Smooth muscle cell (in vitro differentiated cells): Measurements from ENCODE around the gene FBP2. TPM values are rescaled to one million over a fixed set of nuclear protein-coding genes. Genes with fewer than 3 reads are reported as not detected.
A peak's percentile ranks its signal among the peaks of the same experiment; 100 is the strongest.

ENCODE experiments used
- DNase-seq: peaks from one replicate; lab custom pipeline; 2025; ENCODE audit not compliant: unreplicated experiment; lab: John Stamatoyannopoulos, UW
- H2AFZ ChIP-seq: fragments of 200-600 bp; sonication (generic); 2 replicates; pipeline ENCODE4 v1.6.0; 2016; ENCODE audit warnings: antibody characterized with exemption, low read depth, mild to moderate bottlenecking
- H3F3A ChIP-seq: fragments of 200-600 bp; sonication (generic); 2 replicates; pipeline ENCODE4 v1.6.0; 2017; ENCODE audit warnings: antibody characterized with exemption, low read depth
- H3K27ac ChIP-seq: fragments of 200-600 bp; sonication (generic); 2 replicates; pipeline ENCODE4 v1.5.1; 2016; ENCODE audit warnings: low read depth, mild to moderate bottlenecking
- H3K27me3 ChIP-seq: fragments of 200-600 bp; sonication (generic); 2 replicates; pipeline ENCODE4 v1.6.1; 2016; ENCODE audit warnings: low read depth, mild to moderate bottlenecking
- H3K36me3 ChIP-seq: fragments of 200-600 bp; sonication (generic); 2 replicates; pipeline ENCODE4 v1.5.1; 2016; ENCODE audit warnings: low read depth
- H3K4me1 ChIP-seq: fragments of 200-600 bp; sonication (generic); 2 replicates; pipeline ENCODE4 v1.5.1; 2016; ENCODE audit warnings: low read depth
- H3K4me2 ChIP-seq: fragments of 200-600 bp; sonication (generic); 2 replicates; pipeline ENCODE4 v1.6.0; 2016; ENCODE audit warnings: mild to moderate bottlenecking
- H3K4me3 ChIP-seq: fragments of 200-600 bp; sonication (generic); 2 replicates; pipeline ENCODE4 v1.5.1; 2016; ENCODE audit warnings: mild to moderate bottlenecking
- H3K79me2 ChIP-seq: fragments of 200-600 bp; sonication (generic); 2 replicates; pipeline ENCODE4 v1.6.0; 2016; ENCODE audit warnings: low read depth, mild to moderate bottlenecking
- H3K9ac ChIP-seq: fragments of 200-600 bp; sonication (generic); 2 replicates; pipeline ENCODE4 v1.6.0; 2016; ENCODE audit warnings: low read depth
- H3K9me3 ChIP-seq: fragments of 200-600 bp; sonication (generic); replicated peaks from 2 replicates; pipeline ENCODE4 v1.5.1; 2016; ENCODE audit warnings: low read depth
- H4K20me1 ChIP-seq: fragments of 200-600 bp; sonication (generic); 2 replicates; pipeline ENCODE4 v1.6.0; 2016; ENCODE audit warnings: low read depth
- WGBS: methylation state at CpG from one replicate; pipeline ENCODE4 v1.1.7; 2016; ENCODE audit warnings: low lambda C conversion rate; 5-methylcytosine and 5-hydroxymethylcytosine counted together
- polyA plus RNA-seq: library from polyadenylated mRNA; unstranded; fragments of >200 nt; fragmentation: Nextera tagmentation; extraction: Ambion mirVana; gene quantifications from 2 replicates; pipeline ENCODE4 v1.2.1, GENCODE V29; 2016
- total RNA-seq: library from RNA; depleted of rRNA; stranded (reverse); fragments of >200 nt; gene quantifications from 2 replicates; pipeline ENCODE4 v1.2.3, GENCODE V29; 2014
- TF ChIP-seq, protein P1 (sequence below): fragments of 200-600 bp; sonication (generic); IDR thresholded peaks from 2 replicates; pipeline ENCODE4 v1.5.1; 2017; ENCODE audit warnings: borderline replicate concordance, mild to moderate bottlenecking, antibody characterized with exemption; ENCODE audit not compliant: insufficient read depth, poor library complexity, severe bottlenecking

Gene FBP2
- total and polyA plus RNA-seq, 2 experiments from 2014 or later = not detected

DNA sequence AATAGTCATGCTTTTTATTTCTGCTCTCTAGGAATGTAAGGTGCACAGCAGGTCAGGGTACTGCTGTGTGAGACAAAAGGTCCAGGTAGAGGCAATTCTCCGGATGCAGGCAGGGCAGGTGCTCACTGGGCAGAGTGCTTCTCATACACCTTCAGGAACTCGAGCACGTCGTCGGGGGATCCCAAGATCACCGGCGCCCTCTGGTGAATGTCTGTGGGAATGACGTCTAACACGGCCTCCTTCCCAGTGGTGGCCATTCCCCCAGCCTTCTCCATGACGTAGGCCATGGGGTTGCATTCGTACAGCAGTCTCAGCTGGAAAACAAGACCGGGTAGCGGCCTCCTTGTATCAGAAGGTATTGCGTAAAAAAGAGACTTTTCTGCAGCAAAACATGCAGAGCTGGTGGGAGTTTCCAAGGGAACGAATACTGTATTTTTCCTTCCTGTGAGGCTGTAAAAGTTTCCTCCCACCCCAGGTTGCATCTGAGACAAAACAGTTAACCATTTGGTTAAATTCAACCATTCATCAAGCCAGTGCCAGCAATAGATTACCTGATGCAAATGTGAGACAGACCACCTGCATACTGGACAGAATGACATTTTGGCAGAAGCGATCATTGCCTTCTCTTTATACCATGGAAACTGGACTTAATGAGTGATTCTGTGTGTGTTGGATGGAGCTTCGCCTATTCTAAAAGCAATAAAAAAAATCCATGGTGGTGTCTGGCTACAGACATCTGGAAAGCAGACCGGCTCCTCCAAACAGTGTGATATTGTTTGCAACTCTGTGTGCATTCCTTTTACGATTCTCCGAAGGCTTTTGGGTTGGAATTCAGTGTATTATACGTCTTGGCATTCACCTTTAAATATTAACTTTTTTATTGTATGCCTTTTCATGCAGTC lies 9.9 kb upstream of the FBP2 start:
- peak overlapping the region; percentile 74 for H3K4me2 ChIP-seq

DNA sequence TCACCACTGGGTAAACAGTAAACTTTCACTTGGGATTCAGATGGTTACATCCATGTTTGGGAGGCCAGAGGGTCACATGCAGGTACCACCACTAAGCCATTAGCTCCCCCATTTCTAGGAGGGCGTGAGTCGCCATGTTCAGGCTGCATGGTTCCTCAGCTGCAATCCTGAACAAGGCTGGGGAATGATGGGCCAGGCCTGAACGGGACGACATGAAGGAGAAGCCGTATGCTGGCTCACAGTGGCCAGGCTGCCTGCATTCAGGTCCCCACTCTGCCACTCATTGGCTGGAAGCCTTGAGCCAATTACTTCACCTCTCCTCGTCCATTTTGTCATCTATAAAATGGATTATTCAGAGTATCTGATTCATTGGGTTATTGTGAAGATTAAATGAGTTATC lies 9.0 kb upstream of the FBP2 start:
- Histone ChIP-seq H3K36me3 (no peaks in the 10 kb centered on the region), H3K9me3 (no peaks in the 10 kb centered on the region), H3F3A (no peaks in the 10 kb centered on the region), H2AFZ (no peak overlapping the region), H4K20me1 (no peaks in the 10 kb centered on the region), H3K4me1 (peaks cover 8% of the 10 kb centered on the region), H3K4me2 (no peak overlapping the region), H3K9ac (no peak overlapping the region), H3K27ac (no peak overlapping the region), H3K79me2 (no peaks in the 10 kb centered on the region), H3K27me3 (no peaks in the 10 kb centered on the region), H3K4me3 (no peak overlapping the region)
- TF ChIP-seq, protein P1, sequence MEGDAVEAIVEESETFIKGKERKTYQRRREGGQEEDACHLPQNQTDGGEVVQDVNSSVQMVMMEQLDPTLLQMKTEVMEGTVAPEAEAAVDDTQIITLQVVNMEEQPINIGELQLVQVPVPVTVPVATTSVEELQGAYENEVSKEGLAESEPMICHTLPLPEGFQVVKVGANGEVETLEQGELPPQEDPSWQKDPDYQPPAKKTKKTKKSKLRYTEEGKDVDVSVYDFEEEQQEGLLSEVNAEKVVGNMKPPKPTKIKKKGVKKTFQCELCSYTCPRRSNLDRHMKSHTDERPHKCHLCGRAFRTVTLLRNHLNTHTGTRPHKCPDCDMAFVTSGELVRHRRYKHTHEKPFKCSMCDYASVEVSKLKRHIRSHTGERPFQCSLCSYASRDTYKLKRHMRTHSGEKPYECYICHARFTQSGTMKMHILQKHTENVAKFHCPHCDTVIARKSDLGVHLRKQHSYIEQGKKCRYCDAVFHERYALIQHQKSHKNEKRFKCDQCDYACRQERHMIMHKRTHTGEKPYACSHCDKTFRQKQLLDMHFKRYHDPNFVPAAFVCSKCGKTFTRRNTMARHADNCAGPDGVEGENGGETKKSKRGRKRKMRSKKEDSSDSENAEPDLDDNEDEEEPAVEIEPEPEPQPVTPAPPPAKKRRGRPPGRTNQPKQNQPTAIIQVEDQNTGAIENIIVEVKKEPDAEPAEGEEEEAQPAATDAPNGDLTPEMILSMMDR = no peak
- WGBS = 77% methylated on average over 6 of the region's 6 CpGs
- DNase-seq = no peak

More for the DNA sequence above, 9.9 kb upstream of the FBP2 start:
- Histone ChIP-seq H3K79me2 (no peaks in the 10 kb centered on the region), H3K9me3 (no peaks in the 10 kb centered on the region), H3K27ac (peak overlapping the region; percentile 12), H3K27me3 (no peaks in the 10 kb centered on the region), H3K36me3 (no peaks in the 10 kb centered on the region), H2AFZ (peak overlapping the region; percentile 43), H3F3A (no peaks in the 10 kb centered on the region), H3K9ac (no peak overlapping the region), H3K4me3 (peak overlapping the region; percentile 15), H4K20me1 (no peaks in the 10 kb centered on the region), H3K4me1 (peaks cover 17% of the 10 kb centered on the region)
- WGBS = 14% methylated on average over 21 of the region's 21 CpGs
- TF ChIP-seq, protein P1 = peak; percentile 59
- DNase-seq = peak; percentile 60

GRCh38 chr9:94600715-94601114 lies 7.1 kb upstream of the FBP2 start:
- DNase-seq = no peak
- Histone ChIP-seq H2AFZ (no peak overlapping the region), H3K36me3 (no peaks in the 10 kb centered on the region), H3K9me3 (no peaks in the 10 kb centered on the region), H3K4me1 (no peaks in the 10 kb centered on the region), H3K4me3 (no peak overlapping the region), H4K20me1 (no peaks in the 10 kb centered on the region), H3K27ac (no peak overlapping the region), H3F3A (no peaks in the 10 kb centered on the region), H3K27me3 (no peaks in the 10 kb centered on the region), H3K79me2 (no peaks in the 10 kb centered on the region), H3K4me2 (no peak overlapping the region), H3K9ac (no peak overlapping the region)
- TF ChIP-seq, protein P1 = no peak
- WGBS = 79% methylated on average over 10 of the region's 10 CpGs
